OCI-LY3 (cell line): ENCODE data around the gene LIN54.

Source experiments
- H2AFZ ChIP-seq: fragments of 200-600, 300-600 bp; shearing (Covaris generic); 2 replicates; pipeline ENCODE4 v1.6.0; 2014; ENCODE audit warnings: antibody characterized with exemption, low read depth, low read length
- H3K27ac ChIP-seq: fragments of 200-600, 300-600 bp; sonication (generic); 2 replicates; pipeline ENCODE4 v1.5.1; 2014; ENCODE audit warnings: mild to moderate bottlenecking, low read length, moderate library complexity, mixed read lengths
- H3K27me3 ChIP-seq: fragments of 200-600, 300-600 bp; sonication (generic); 2 replicates; pipeline ENCODE4 v1.6.1; 2014; ENCODE audit warnings: low read depth, low read length, mixed read lengths
- H3K36me3 ChIP-seq: fragments of 200-600, 300-600 bp; sonication (generic); replicated peaks from 2 replicates; pipeline ENCODE3; 2014; ENCODE audit warnings: low read depth, low read length, mixed read lengths
- H3K4me1 ChIP-seq: fragments of 300-600, 200-600 bp; sonication (generic); 2 replicates; pipeline ENCODE4 v1.6.1; 2014; ENCODE audit warnings: low read length, mixed read lengths
- H3K4me2 ChIP-seq: fragments of 200-600, 300-600 bp; sonication (generic); 2 replicates; pipeline ENCODE4 v1.6.1; 2014; ENCODE audit warnings: low read length, mixed read lengths
- H3K4me3 ChIP-seq: fragments of 300-600, 200-600 bp; sonication (generic); 2 replicates; pipeline ENCODE4 v1.5.1; 2014; ENCODE audit warnings: antibody characterized with exemption, mild to moderate bottlenecking, low read length, moderate library complexity
- H3K79me2 ChIP-seq: fragments of 300-600, 200-600 bp; shearing (Covaris generic); 2 replicates; pipeline ENCODE4 v1.6.1; 2014; ENCODE audit warnings: mild to moderate bottlenecking, low read length, mixed read lengths
- H3K9ac ChIP-seq: fragments of 300-600, 200-600 bp; shearing (Covaris generic); 2 replicates; pipeline ENCODE4 v1.6.0; 2014; ENCODE audit warnings: mild to moderate bottlenecking, low read length, moderate library complexity
- H3K9me3 ChIP-seq: fragments of 200-600, 300-600 bp; shearing (Covaris generic); 2 replicates; pipeline ENCODE4 v1.6.1; 2014; ENCODE audit warnings: low read length, mixed read lengths; ENCODE audit not compliant: insufficient read depth
- H4K20me1 ChIP-seq: fragments of 200-600, 300-600 bp; sonication (generic); 2 replicates; pipeline ENCODE4 v1.6.1; 2016; ENCODE audit warnings: low read length, mixed read lengths; ENCODE audit not compliant: insufficient read depth
- CTCF ChIP-seq: fragments of 200-600, 300-600 bp; sonication (generic); IDR thresholded peaks from 2 replicates; pipeline ENCODE4 v1.5.1; 2014; ENCODE audit warnings: antibody characterized with exemption, low read length, low read depth
- EZH2phosphoT487 ChIP-seq: fragments of 200-600 bp; shearing (Covaris generic); IDR thresholded peaks from 2 replicates; pipeline ENCODE4 v1.6.1; 2018; ENCODE audit warnings: antibody characterized with exemption, mixed run types, low read depth

The LIN54 gene

GRCh38 chr4:82981138-82981537, 29.5 kb downstream of the LIN54 start:
- Histone ChIP-seq H3K36me3 (peaks cover 15% of the 10 kb centered on the region), H3K4me1 (no peaks in the 10 kb centered on the region), H3K4me3 (no peak overlapping the region), H3K9me3 (no peaks in the 10 kb centered on the region), H2AFZ (no peak overlapping the region), H3K9ac (no peak overlapping the region), H3K27ac (no peak overlapping the region), H4K20me1 (no peaks in the 10 kb centered on the region), H3K4me2 (no peak overlapping the region), H3K27me3 (no peaks in the 10 kb centered on the region), H3K79me2 (peaks cover 6% of the 10 kb centered on the region; the same call in 1 of the 2 replicates)
- TF ChIP-seq EZH2phosphoT487, result no peak
- TF ChIP-seq CTCF, result no peak

GRCh38 chr4:82975792-82976191, 34.8 kb downstream of the LIN54 start:
- TF ChIP-seq EZH2phosphoT487, result no peak
- TF ChIP-seq CTCF, result no peak
- H3K4me1 ChIP-seq, result no peaks in the 10 kb centered on the region
- H4K20me1 ChIP-seq, result no peaks in the 10 kb centered on the region
- H3K36me3 ChIP-seq, result peaks cover 11% of the 10 kb centered on the region
- no peak overlapping the region for H2AFZ ChIP-seq
- H3K27ac ChIP-seq, result no peak overlapping the region
- no peaks in the 10 kb centered on the region for H3K79me2 ChIP-seq
- no peaks in the 10 kb centered on the region for H3K9me3 ChIP-seq
- no peak overlapping the region for H3K9ac ChIP-seq
- H3K4me2 ChIP-seq, result no peak overlapping the region
- H3K4me3 ChIP-seq, result no peak overlapping the region
- H3K27me3 ChIP-seq, result no peaks in the 10 kb centered on the region

DNA sequence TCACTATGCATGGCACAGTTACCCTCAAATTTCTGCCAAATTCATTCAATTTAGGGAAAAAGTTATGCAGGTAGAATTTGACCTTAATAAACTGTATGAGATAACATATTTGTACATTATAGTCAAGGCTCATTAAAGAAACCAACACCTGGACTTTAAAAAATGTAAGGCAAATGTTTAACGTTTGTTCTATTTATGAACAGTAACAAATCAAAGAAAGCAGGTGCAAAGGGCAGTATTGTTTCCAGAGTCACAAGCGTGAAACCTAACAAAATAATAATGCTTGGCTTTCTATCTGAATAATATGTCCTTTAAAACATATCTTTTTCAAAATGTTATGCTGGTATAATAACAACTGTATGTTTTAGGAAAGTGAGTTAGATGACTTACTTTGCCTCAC, 41.2 kb downstream of the LIN54 start:
- no peak overlapping the region for H3K9ac ChIP-seq
- H3K79me2 ChIP-seq, result no peaks in the 10 kb centered on the region
- H3K27ac ChIP-seq, result no peak overlapping the region
- no peaks in the 10 kb centered on the region for H4K20me1 ChIP-seq
- H3K27me3 ChIP-seq, result no peaks in the 10 kb centered on the region
- TF ChIP-seq CTCF, result no peak
- no peak for TF ChIP-seq EZH2phosphoT487
- no peak overlapping the region for H3K4me2 ChIP-seq
- no peak overlapping the region for H2AFZ ChIP-seq
- H3K4me1 ChIP-seq, result no peaks in the 10 kb centered on the region
- peaks cover 18% of the 10 kb centered on the region for H3K36me3 ChIP-seq
- no peak overlapping the region for H3K4me3 ChIP-seq
- H3K9me3 ChIP-seq, result no peaks in the 10 kb centered on the region

GRCh38 chr4:82968972-82969371, 41.7 kb downstream of the LIN54 start:
- no peak overlapping the region for H2AFZ ChIP-seq
- H3K36me3 ChIP-seq, result peaks cover 21% of the 10 kb centered on the region
- H3K27ac ChIP-seq, result no peak overlapping the region
- H3K4me3 ChIP-seq, result no peak overlapping the region
- H3K4me2 ChIP-seq, result no peak overlapping the region
- no peaks in the 10 kb centered on the region for H4K20me1 ChIP-seq
- H3K27me3 ChIP-seq, result no peaks in the 10 kb centered on the region
- H3K4me1 ChIP-seq, result no peaks in the 10 kb centered on the region
- TF ChIP-seq CTCF (no peak), EZH2phosphoT487 (no peak)
- no peaks in the 10 kb centered on the region for H3K79me2 ChIP-seq
- no peaks in the 10 kb centered on the region for H3K9me3 ChIP-seq
- H3K9ac ChIP-seq, result no peak overlapping the region
